ENCODE data around the gene THADA. TPM values are rescaled to one million over a fixed set of nuclear protein-coding genes. Genes with fewer than 3 reads are reported as not detected.

Gene THADA
- total RNA-seq, 6 donors from 2014 or later = 23.6 to 57.5 (median 37.3) TPM

DNA sequence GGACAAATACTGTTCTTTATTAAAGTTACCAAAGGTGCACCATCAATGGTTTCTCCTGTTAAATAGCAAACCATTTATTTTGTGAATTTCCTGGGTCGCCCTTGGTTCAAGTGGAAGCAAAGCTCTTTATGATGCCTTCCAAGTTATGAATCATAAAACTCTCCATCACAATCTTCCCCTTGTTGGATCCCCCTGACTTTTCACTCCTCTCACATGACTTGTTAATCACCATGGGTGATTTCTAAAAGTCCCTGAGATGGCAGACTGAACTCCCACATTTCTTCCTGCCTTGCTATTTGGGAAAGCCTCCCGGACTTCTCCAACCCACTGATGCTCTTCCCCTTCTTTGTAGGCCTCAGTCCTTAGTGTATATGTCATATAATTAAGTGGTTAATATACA is 176.0 kb downstream of the THADA start:
- peaks cover 0 to 13% (median 4%) of the 10 kb centered on the region in 4 donors for H3K4me1 ChIP-seq
- ATAC-seq (ENCODE audit: low FRiP score in 2 of 2) = no peak
- H3K4me3 ChIP-seq = no peak overlapping the region
- H3K36me3 ChIP-seq = no peaks in the 10 kb centered on the region
- TF ChIP-seq POLR2AphosphoS5 (IDR thresholded peaks at IDR 0.05) (no peak), EP300 (IDR thresholded peaks at IDR 0.05) (no peak), POLR2A (IDR thresholded peaks at IDR 0.05) (no peak)
- TF ChIP-seq, protein P1, sequence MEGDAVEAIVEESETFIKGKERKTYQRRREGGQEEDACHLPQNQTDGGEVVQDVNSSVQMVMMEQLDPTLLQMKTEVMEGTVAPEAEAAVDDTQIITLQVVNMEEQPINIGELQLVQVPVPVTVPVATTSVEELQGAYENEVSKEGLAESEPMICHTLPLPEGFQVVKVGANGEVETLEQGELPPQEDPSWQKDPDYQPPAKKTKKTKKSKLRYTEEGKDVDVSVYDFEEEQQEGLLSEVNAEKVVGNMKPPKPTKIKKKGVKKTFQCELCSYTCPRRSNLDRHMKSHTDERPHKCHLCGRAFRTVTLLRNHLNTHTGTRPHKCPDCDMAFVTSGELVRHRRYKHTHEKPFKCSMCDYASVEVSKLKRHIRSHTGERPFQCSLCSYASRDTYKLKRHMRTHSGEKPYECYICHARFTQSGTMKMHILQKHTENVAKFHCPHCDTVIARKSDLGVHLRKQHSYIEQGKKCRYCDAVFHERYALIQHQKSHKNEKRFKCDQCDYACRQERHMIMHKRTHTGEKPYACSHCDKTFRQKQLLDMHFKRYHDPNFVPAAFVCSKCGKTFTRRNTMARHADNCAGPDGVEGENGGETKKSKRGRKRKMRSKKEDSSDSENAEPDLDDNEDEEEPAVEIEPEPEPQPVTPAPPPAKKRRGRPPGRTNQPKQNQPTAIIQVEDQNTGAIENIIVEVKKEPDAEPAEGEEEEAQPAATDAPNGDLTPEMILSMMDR (IDR thresholded peaks at IDR 0.05) = no peak
- H3K9me3 ChIP-seq = no peaks in the 10 kb centered on the region
- H3K27me3 ChIP-seq = no peaks in the 10 kb centered on the region
- no peak for DNase-seq
- 77 to 95% methylated on average over 2 of the region's 2 CpGs for WGBS, 2 donors
- H3K27ac ChIP-seq = no peak overlapping the region

DNA sequence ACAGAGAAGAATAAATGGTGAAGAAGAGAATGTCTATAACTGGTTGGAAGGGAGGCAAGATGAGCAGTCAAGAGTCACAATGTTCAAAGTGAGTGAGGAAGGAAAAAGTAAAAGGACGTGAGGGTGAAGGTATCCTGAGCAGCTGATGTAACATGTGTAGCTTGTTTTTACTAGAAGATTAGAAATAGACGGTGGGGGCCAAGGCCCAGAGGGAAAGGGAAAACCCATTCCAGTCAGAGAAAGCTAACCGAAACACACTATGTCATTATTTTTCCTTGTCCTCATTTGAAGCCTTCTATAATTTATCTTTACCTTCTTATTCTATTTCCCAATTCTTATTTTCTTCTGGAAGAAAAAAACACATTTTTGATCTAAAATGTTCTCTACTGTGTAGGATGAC is 176.6 kb downstream of the THADA start:
- Histone ChIP-seq H3K27me3 (no peaks in the 10 kb centered on the region), H3K9me3 (no peaks in the 10 kb centered on the region), H3K4me3 (no peak overlapping the region), H3K36me3 (no peaks in the 10 kb centered on the region), H3K4me1 (peaks cover 0 to 13% (median 3%) of the 10 kb centered on the region in 4 donors), H3K27ac (no peak overlapping the region)
- no peak for DNase-seq
- TF ChIP-seq, protein P1 (IDR thresholded peaks at IDR 0.05) = no peak
- TF ChIP-seq POLR2A (IDR thresholded peaks at IDR 0.05) (no peak), EP300 (IDR thresholded peaks at IDR 0.05) (no peak), POLR2AphosphoS5 (IDR thresholded peaks at IDR 0.05) (no peak)
- 84 to 93% methylated on average over 3 of the region's 3 CpGs for WGBS, 2 donors
- no peak for ATAC-seq (ENCODE audit: low FRiP score in 2 of 2)

DNA sequence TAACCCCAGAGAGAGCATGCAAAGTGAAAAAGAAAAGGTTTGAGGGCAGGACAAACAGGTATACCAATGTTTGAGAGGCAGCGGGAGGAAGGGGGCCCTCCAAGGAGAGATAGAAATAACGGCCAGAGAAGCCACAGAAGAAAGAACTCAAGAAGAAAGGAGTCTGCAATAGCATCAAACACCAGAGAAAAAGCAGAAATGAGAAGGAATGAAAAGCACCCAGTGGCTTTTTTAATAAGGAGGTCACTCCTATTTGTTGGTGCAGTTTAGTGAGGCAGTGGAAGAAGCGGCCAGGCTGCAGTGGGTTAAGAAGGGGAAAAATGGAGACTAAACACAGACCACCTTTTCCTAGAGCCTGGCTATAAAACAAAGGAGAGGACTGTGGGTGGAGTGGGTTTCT is 177.2 kb downstream of the THADA start:
- Histone ChIP-seq H3K4me3 (no peak overlapping the region), H3K27ac (no peak overlapping the region), H3K4me1 (peaks cover 0 to 13% (median 3%) of the 10 kb centered on the region in 4 donors), H3K9me3 (no peaks in the 10 kb centered on the region), H3K27me3 (no peaks in the 10 kb centered on the region), H3K36me3 (no peaks in the 10 kb centered on the region)
- no peak for ATAC-seq (ENCODE audit: low FRiP score in 2 of 2)
- no peak for DNase-seq
- no peak for TF ChIP-seq POLR2AphosphoS5 (IDR thresholded peaks at IDR 0.05)
- TF ChIP-seq, protein P1 (IDR thresholded peaks at IDR 0.05) = no peak
- TF ChIP-seq EP300 (IDR thresholded peaks at IDR 0.05) = no peak
- TF ChIP-seq POLR2A (IDR thresholded peaks at IDR 0.05) = no peak
- WGBS, 2 donors = 73 to 77% methylated on average over 3 of the region's 3 CpGs

DNA sequence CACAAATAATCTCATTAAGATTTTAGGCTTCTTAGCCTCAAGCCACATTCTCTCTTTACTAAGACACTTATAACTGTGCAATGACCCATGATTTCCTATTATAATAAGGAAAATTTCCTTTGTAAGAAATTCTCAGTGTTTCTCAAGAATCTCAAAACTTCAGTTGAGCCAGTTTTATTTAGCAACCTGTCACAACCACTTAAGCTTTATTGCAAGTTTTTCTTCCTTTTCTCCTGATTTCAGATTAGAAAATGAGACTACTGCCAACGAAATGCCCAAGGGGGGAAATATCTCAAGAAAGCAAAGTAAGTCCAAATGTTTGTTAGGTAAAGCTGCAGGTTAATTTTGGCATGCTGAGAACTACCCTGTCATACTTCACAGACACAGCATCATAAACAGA is 178.5 kb downstream of the THADA start:
- TF ChIP-seq POLR2AphosphoS5 (IDR thresholded peaks at IDR 0.05) (no peak), EP300 (IDR thresholded peaks at IDR 0.05) (no peak), POLR2A (IDR thresholded peaks at IDR 0.05) (no peak)
- TF ChIP-seq, protein P1 (IDR thresholded peaks at IDR 0.05) = no peak
- H3K4me3 ChIP-seq = no peak overlapping the region
- H3K27me3 ChIP-seq = no peaks in the 10 kb centered on the region
- no peak for ATAC-seq (ENCODE audit: low FRiP score in 2 of 2)
- 59 to 62% methylated on average over 1 of the region's 1 CpG for WGBS, 2 donors
- peaks cover 0 to 13% (median 3%) of the 10 kb centered on the region in 4 donors for H3K4me1 ChIP-seq
- no peaks in the 10 kb centered on the region for H3K36me3 ChIP-seq
- H3K27ac ChIP-seq = no peak overlapping the region
- DNase-seq = no peak
- H3K9me3 ChIP-seq = no peaks in the 10 kb centered on the region

DNA sequence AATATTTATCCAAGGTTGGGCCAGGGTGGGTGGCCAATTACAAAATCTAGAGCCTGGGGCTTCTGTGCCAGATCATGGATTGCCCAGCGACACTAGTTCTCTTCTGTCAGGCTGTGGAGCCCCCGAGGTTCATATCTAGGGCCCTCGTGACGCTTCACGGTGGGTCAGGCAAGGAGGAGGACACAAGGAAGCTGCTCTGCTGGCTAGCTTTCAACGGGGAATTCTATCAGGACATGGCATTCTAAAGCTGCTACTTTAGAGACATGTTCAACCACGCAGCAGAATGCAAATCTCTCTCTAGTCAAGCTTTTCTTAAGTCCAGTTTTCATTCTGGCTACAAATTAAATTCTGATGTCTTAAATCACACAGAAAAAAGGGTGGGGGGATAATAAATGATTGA is 180.2 kb downstream of the THADA start:
- 71 to 88% methylated on average over 7 of the region's 7 CpGs for WGBS, 2 donors
- DNase-seq (no peak), ATAC-seq (ENCODE audit: low FRiP score in 2 of 2) (no peak)
- no peak for TF ChIP-seq EP300 (IDR thresholded peaks at IDR 0.05)
- TF ChIP-seq, protein P1 (IDR thresholded peaks at IDR 0.05) = no peak
- TF ChIP-seq POLR2A (IDR thresholded peaks at IDR 0.05) = no peak
- no peak for TF ChIP-seq POLR2AphosphoS5 (IDR thresholded peaks at IDR 0.05)
- peaks cover 0 to 13% (median 6%) of the 10 kb centered on the region in 4 donors for H3K4me1 ChIP-seq
- H3K36me3 ChIP-seq = no peaks in the 10 kb centered on the region
- no peaks in the 10 kb centered on the region for H3K9me3 ChIP-seq
- no peak overlapping the region for H3K27ac ChIP-seq
- no peaks in the 10 kb centered on the region for H3K27me3 ChIP-seq
- H3K4me3 ChIP-seq = no peak overlapping the region

Measured in upper lobe of left lung (tissue), 6 donors.